AG04449 (cell line): ENCODE results near the gene SENP3.
A peak's percentile ranks its signal among the peaks of the same experiment; 100 is the strongest.

Source experiments
- CTCF ChIA-PET: fragments of 350-600 bp; formaldehyde crosslinking; extraction: SDS; loops from one replicate; lab custom pipeline; 2021; ENCODE audit warnings: antibody characterized with exemption; lab: Yijun Ruan, JAX
- POLR2A ChIA-PET: fragments of 400-600, 350-600 bp; formaldehyde crosslinking; extraction: SDS; loops from one replicate; lab custom pipeline; 2020; ENCODE audit warnings: antibody characterized with exemption, inconsistent platforms; lab: Yijun Ruan, JAX
- DNase-seq: peaks from one replicate; pipeline ENCODE4 v3.0.0-alpha.2; 2010; ENCODE audit warnings: low read depth, low spot score
- H3K4me3 ChIP-seq: 2 replicates; pipeline ENCODE4 v1.5.1; 2011; ENCODE audit warnings: low read depth, mild to moderate bottlenecking, control low read depth, low read length
- TF ChIP-seq, protein P1 (sequence below): IDR thresholded peaks from one replicate; pipeline ENCODE4 v1.5.1; 2011; ENCODE audit warnings: mild to moderate bottlenecking, moderate library complexity, low read length, control low read depth, inconsistent platforms; ENCODE audit not compliant: insufficient read depth; ENCODE audit errors: missing control alignments

SENP3 gene

GRCh38 chr17:7557775-7558543 lies 3.8 kb upstream of the SENP3 start:
- TF ChIP-seq, protein P1, sequence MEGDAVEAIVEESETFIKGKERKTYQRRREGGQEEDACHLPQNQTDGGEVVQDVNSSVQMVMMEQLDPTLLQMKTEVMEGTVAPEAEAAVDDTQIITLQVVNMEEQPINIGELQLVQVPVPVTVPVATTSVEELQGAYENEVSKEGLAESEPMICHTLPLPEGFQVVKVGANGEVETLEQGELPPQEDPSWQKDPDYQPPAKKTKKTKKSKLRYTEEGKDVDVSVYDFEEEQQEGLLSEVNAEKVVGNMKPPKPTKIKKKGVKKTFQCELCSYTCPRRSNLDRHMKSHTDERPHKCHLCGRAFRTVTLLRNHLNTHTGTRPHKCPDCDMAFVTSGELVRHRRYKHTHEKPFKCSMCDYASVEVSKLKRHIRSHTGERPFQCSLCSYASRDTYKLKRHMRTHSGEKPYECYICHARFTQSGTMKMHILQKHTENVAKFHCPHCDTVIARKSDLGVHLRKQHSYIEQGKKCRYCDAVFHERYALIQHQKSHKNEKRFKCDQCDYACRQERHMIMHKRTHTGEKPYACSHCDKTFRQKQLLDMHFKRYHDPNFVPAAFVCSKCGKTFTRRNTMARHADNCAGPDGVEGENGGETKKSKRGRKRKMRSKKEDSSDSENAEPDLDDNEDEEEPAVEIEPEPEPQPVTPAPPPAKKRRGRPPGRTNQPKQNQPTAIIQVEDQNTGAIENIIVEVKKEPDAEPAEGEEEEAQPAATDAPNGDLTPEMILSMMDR = no peak
- no peak overlapping the region for H3K4me3 ChIP-seq
- DNase-seq = no peak
- CTCF ChIA-PET = interaction anchor here (0.7 to 4.4 kb wide), 13 partner anchors 9 to 512 kb away, joined by 3 to 32 read pairs (median 3); partner anchors contain the start of genes TNFSF12, TP53 and WRAP53
- POLR2A ChIA-PET = interaction anchor here (0.6 kb wide), 2 partner anchors 164 to 234 kb away, joined by 3 read pairs; no protein-coding TSS in a partner anchor

DNA sequence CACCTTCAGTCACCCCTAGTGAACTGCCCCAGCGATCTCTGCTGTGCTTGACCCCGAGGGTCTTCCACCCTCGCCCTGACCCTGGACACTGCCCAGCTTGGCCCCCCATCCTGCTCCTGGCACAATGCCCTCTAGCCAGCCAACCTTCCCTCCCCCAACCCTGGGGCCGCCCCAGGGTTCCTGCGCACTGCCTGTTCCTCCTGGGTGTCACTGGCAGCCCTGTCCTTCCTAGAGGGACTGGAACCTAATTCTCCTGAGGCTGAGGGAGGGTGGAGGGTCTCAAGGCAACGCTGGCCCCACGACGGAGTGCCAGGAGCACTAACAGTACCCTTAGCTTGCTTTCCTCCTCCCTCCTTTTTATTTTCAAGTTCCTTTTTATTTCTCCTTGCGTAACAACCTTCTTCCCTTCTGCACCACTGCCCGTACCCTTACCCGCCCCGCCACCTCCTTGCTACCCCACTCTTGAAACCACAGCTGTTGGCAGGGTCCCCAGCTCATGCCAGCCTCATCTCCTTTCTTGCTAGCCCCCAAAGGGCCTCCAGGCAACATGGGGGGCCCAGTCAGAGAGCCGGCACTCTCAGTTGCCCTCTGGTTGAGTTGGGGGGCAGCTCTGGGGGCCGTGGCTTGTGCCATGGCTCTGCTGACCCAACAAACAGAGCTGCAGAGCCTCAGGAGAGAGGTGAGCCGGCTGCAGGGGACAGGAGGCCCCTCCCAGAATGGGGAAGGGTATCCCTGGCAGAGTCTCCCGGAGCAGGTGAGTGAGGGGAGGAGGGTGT lies 3.0 kb upstream of the SENP3 start, which contains the start of gene TNFSF13:
Gene TNFSF13, plus strand, starts transcription at position 207 of the 776 bp plus-strand sequence. Its CDS starts 290 bp downstream, at position 497.
- no peak for DNase-seq
- no peak within 1 kb of the TSS for H3K4me3 ChIP-seq
- TF ChIP-seq, protein P1 = no peak
- ChIA-PET POLR2A (no interaction called here), CTCF (interaction anchor here (1.0 to 4.4 kb wide), 11 partner anchors 8 to 262 kb away, joined by 3 to 35 read pairs (median 4); partner anchors contain the start of genes MPDU1, TNFSF12, TP53 and WRAP53)

- H3K4me3 ChIP-seq = no peak overlapping the region
- CTCF ChIA-PET = interaction anchor here (0.6 to 3.3 kb wide), 54 partner anchors 10 to 514 kb away, joined by 3 to 140 read pairs (median 8); partner anchors contain the start of genes KCTD11, MPDU1, NEURL4 and PHF23
- TF ChIP-seq, protein P1 = no peak
- POLR2A ChIA-PET = interaction anchor here (1.1 to 2.5 kb wide), 4 partner anchors 10 to 214 kb away, joined by 3 to 13 read pairs (median 6); partner anchors contain the start of gene POLR2A
- no peak for DNase-seq
Measured at GRCh38 chr17:7559320-7560171, 2.2 kb upstream of the SENP3 start.

DNA sequence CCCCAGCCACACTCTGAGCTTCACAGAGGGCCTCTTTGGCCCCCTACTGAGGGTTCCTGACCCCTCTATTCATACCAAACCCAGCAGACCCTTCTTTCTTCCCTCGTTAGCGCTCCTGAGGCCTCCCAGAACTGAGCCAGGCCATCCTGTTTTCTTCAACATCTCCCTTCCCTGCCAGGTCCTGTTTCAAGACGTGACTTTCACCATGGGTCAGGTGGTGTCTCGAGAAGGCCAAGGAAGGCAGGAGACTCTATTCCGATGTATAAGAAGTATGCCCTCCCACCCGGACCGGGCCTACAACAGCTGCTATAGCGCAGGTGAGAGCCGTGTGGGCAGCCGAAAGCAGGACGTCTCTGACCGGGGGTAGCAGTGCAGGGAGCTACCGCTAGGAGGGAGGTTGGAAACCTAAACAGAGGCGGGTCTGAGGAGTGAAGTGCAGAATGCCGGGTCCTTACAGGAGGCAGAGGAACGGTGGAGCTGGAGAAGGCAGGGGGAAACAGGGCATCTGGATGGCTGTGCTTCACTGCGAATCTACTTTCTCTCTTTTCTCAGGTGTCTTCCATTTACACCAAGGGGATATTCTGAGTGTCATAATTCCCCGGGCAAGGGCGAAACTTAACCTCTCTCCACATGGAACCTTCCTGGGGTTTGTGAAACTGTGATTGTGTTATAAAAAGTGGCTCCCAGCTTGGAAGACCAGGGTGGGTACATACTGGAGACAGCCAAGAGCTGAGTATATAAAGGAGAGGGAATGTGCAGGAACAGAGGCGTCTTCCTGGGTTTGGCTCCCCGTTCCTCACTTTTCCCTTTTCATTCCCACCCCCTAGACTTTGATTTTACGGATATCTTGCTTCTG lies 1.3 kb upstream of the SENP3 start:
- ChIA-PET CTCF (interaction anchor here (0.6 to 3.3 kb wide), 84 partner anchors 10 to 515 kb away, joined by 3 to 140 read pairs (median 6); partner anchors contain the start of genes CD68, CTDNEP1, GABARAP and GPS2), POLR2A (interaction anchor here (0.9 to 2.5 kb wide), 6 partner anchors 11 to 215 kb away, joined by 3 to 13 read pairs (median 4); partner anchors contain the start of genes POLR2A and SAT2)
- DNase-seq = no peak
- TF ChIP-seq, protein P1 = peak; percentile 83
- H3K4me3 ChIP-seq = peak overlapping the region; percentile 84
